Glutamatergic neuron (in vitro differentiated cells): ENCODE results near the gene ARIH2. TPM values are rescaled to one million over a fixed set of nuclear protein-coding genes. Genes with fewer than 3 reads are reported as not detected.

Experiments
- DNase-seq: peaks from one replicate; pipeline ENCODE4 v3.0.0; 2022
- H3K27ac Mint-ChIP-seq: one replicate; pipeline ENCODE4 v1.8.0; 2020; ENCODE audit warnings: mild to moderate bottlenecking, mixed read lengths, inconsistent platforms; ENCODE audit not compliant: unreplicated experiment
- H3K27me3 Mint-ChIP-seq: one replicate; pipeline ENCODE4 v1.8.0; 2020; ENCODE audit warnings: mild to moderate bottlenecking, moderate library complexity, mixed read lengths, inconsistent platforms; ENCODE audit not compliant: unreplicated experiment
- H3K36me3 Mint-ChIP-seq: one replicate; pipeline ENCODE4 v1.8.0; 2020; ENCODE audit warnings: mild to moderate bottlenecking, mixed read lengths, inconsistent platforms; ENCODE audit not compliant: unreplicated experiment
- H3K4me1 Mint-ChIP-seq: one replicate; pipeline ENCODE4 v1.8.0; 2020; ENCODE audit warnings: mild to moderate bottlenecking, low read depth, mixed read lengths, inconsistent platforms; ENCODE audit not compliant: unreplicated experiment
- H3K4me3 Mint-ChIP-seq: one replicate; pipeline ENCODE4 v1.8.0; 2020; ENCODE audit warnings: mild to moderate bottlenecking, mixed read lengths, inconsistent platforms; ENCODE audit not compliant: unreplicated experiment
- H3K9me3 Mint-ChIP-seq: one replicate; pipeline ENCODE4 v1.8.0; 2020; ENCODE audit warnings: mild to moderate bottlenecking, moderate library complexity, mixed read lengths, inconsistent platforms; ENCODE audit not compliant: unreplicated experiment
- CTCF ChIP-seq: fragments of 200-600 bp; sonication (generic); IDR thresholded peaks from one replicate; pipeline ENCODE4 v1.5.0; 2021; ENCODE audit not compliant: partially characterized antibody, unreplicated experiment
- total RNA-seq: library from RNA; stranded (reverse); fragmentation: NEBNext Ultra II Directional; extraction: Animal tissue kit (Norgen Biotek cat#: 25700); gene quantifications from one replicate; pipeline ENCODE4 v1.2.1, GENCODE V29; 2021; ENCODE audit not compliant: unreplicated experiment

The ARIH2 gene
- total RNA-seq, 1 donor from 2014 or later = 74.6 TPM

DNA sequence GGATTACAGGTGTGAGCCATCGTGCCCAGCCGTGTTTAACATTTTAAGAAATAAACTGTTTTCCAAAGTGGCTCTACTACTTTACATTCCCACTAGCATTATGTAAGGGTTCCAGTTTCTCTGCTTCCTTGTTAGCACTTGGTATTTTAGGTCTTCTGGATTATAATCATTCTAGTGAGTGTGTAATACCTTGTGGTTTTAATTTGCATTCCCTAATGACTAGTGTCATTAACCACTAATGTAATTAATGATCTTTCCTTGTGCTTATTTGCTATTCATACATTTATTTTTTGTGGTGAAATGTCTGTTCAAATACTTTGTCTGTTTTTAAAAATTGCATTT, 30.7 kb downstream of the ARIH2 start:
- H3K27me3 Mint-ChIP-seq = no peaks in the 10 kb centered on the region
- H3K4me1 Mint-ChIP-seq = peaks cover 2% of the 10 kb centered on the region
- DNase-seq = no peak
- H3K36me3 Mint-ChIP-seq = no peaks in the 10 kb centered on the region
- TF ChIP-seq CTCF = no peak
- H3K9me3 Mint-ChIP-seq = no peaks in the 10 kb centered on the region
- no peak overlapping the region for H3K27ac Mint-ChIP-seq
- H3K4me3 Mint-ChIP-seq = no peak overlapping the region

- no peaks in the 10 kb centered on the region for H3K9me3 Mint-ChIP-seq
- no peak for DNase-seq
- TF ChIP-seq CTCF = no peak
- no peaks in the 10 kb centered on the region for H3K36me3 Mint-ChIP-seq
- no peaks in the 10 kb centered on the region for H3K27me3 Mint-ChIP-seq
- peaks cover 2% of the 10 kb centered on the region for H3K4me1 Mint-ChIP-seq
- no peak overlapping the region for H3K27ac Mint-ChIP-seq
- no peak overlapping the region for H3K4me3 Mint-ChIP-seq
These were observed 31.4 kb downstream of the ARIH2 start for GRCh38 chr3:48950051-48950450.

- DNase-seq = no peak
- H3K9me3 Mint-ChIP-seq = no peaks in the 10 kb centered on the region
- H3K4me3 Mint-ChIP-seq = no peak overlapping the region
- peaks cover 8% of the 10 kb centered on the region for H3K4me1 Mint-ChIP-seq
- no peak overlapping the region for H3K27ac Mint-ChIP-seq
- no peaks in the 10 kb centered on the region for H3K27me3 Mint-ChIP-seq
- TF ChIP-seq CTCF = no peak
- H3K36me3 Mint-ChIP-seq = no peaks in the 10 kb centered on the region
These were observed 33.1 kb downstream of the ARIH2 start for GRCh38 chr3:48951764-48952163.

GRCh38 chr3:48952510-48953118, 34.0 kb downstream of the ARIH2 start:
- DNase-seq = peak; percentile 50
- H3K9me3 Mint-ChIP-seq = no peaks in the 10 kb centered on the region
- H3K4me1 Mint-ChIP-seq = peaks cover 10% of the 10 kb centered on the region
- H3K4me3 Mint-ChIP-seq = no peak overlapping the region
- peak overlapping the region; percentile 9 for H3K27ac Mint-ChIP-seq
- TF ChIP-seq CTCF = peak; percentile 19
- H3K27me3 Mint-ChIP-seq = no peaks in the 10 kb centered on the region
- no peaks in the 10 kb centered on the region for H3K36me3 Mint-ChIP-seq

- H3K4me1 Mint-ChIP-seq = peaks cover 14% of the 10 kb centered on the region
- no peaks in the 10 kb centered on the region for H3K36me3 Mint-ChIP-seq
- H3K4me3 Mint-ChIP-seq = no peak overlapping the region
- no peaks in the 10 kb centered on the region for H3K9me3 Mint-ChIP-seq
- H3K27ac Mint-ChIP-seq = no peak overlapping the region
- peaks cover 2% of the 10 kb centered on the region for H3K27me3 Mint-ChIP-seq
- DNase-seq = no peak
- TF ChIP-seq CTCF = no peak
These were observed 38.5 kb downstream of the ARIH2 start for GRCh38 chr3:48957006-48957705.
